Fibroblast of lung (primary cell): Measurements from ENCODE around the gene POLA1. TPM values are rescaled to one million over a fixed set of nuclear protein-coding genes. Genes with fewer than 3 reads are reported as not detected.

Experiments used
- DNase-seq, 2 donors: peaks; one replicate each; pipeline versions ENCODE4 v3.0.0 to v3.0.0-alpha.2; 2010; ENCODE audit warnings: low read depth in 2 of 2
- H2AFZ ChIP-seq: 2 replicates; pipeline ENCODE4 v1.5.1; 2012; ENCODE audit warnings: low read length, control low read depth, inconsistent platforms
- H3K27ac ChIP-seq: 2 replicates; pipeline ENCODE4 v1.5.1; 2011; ENCODE audit warnings: low read length, control low read depth; ENCODE audit not compliant: insufficient read depth
- H3K27me3 ChIP-seq: 2 replicates; pipeline ENCODE4 v1.5.1; 2011; ENCODE audit warnings: mild to moderate bottlenecking, low read length; ENCODE audit not compliant: control insufficient read depth, insufficient read depth
- H3K36me3 ChIP-seq: 2 replicates; pipeline ENCODE4 v1.5.1; 2011; ENCODE audit warnings: low read length; ENCODE audit not compliant: control insufficient read depth, insufficient read depth
- H3K4me1 ChIP-seq: 2 replicates; pipeline ENCODE4 v1.5.1; 2011; ENCODE audit warnings: low read length; ENCODE audit not compliant: control insufficient read depth, insufficient read depth; ENCODE audit errors: extremely low read depth
- H3K4me2 ChIP-seq: 2 replicates; pipeline ENCODE4 v1.5.1; 2011; ENCODE audit warnings: low read length, control low read depth; ENCODE audit not compliant: insufficient read depth; ENCODE audit errors: extremely low read depth
- H3K4me3 ChIP-seq, 4 experiments: fragments of 200-600 bp in 1 of 4; sonication (generic) in 1 of 4; replicated peaks in 1 of 4; 2 replicates each; pipeline ENCODE4 v1.5.1; 2011 to 2016; ENCODE audit warnings: low read length in 4 of 4, low read depth in 3 of 4, mild to moderate bottlenecking in 3 of 4, control low read depth in 2 of 4, inconsistent platforms in 1 of 4, mixed read lengths in 1 of 4; ENCODE audit not compliant: insufficient read depth in 1 of 4; ENCODE audit errors: control extremely low read depth in 1 of 4
- H3K79me2 ChIP-seq: 2 replicates; pipeline ENCODE4 v1.5.1; 2012; ENCODE audit warnings: mild to moderate bottlenecking, low read length, inconsistent platforms; ENCODE audit not compliant: control insufficient read depth, insufficient read depth
- H3K9ac ChIP-seq: 2 replicates; pipeline ENCODE4 v1.5.1; 2011; ENCODE audit warnings: mild to moderate bottlenecking, low read length, control low read depth; ENCODE audit not compliant: insufficient read depth
- H3K9me3 ChIP-seq: 2 replicates; pipeline ENCODE4 v1.5.1; 2012; ENCODE audit warnings: low read depth, low read length; ENCODE audit not compliant: control insufficient read depth, insufficient read depth
- H4K20me1 ChIP-seq: 2 replicates; pipeline ENCODE4 v1.5.1; 2011; ENCODE audit warnings: low read length; ENCODE audit not compliant: control insufficient read depth, insufficient read depth; ENCODE audit errors: extremely low read depth
- CTCF ChIP-seq, 2 donors: IDR thresholded peaks in 1 of 2; conservative IDR thresholded peaks in 1 of 2; 1 replicate in 1 of 2; 2 replicates in 1 of 2; pipeline ENCODE4 v1.5.1; 2011 to 2012; ENCODE audit warnings: low read length in 2 of 2, control low read depth in 1 of 2, inconsistent platforms in 1 of 2, low read depth in 1 of 2, mild to moderate bottlenecking in 1 of 2
- EZH2 ChIP-seq: IDR thresholded peaks from 2 replicates; pipeline ENCODE4 v1.5.1; 2012; ENCODE audit warnings: low read length, control low read depth, mild to moderate bottlenecking; ENCODE audit errors: missing control alignments
- polyA plus RNA-seq, 2 donors: library from polyadenylated mRNA; depleted of rRNA in 1 of 2; stranded (reverse) in 1 of 2; unstranded in 1 of 2; fragments of >200 nt; gene quantifications; 2 replicates each; pipeline ENCODE4 v1.2.1, GENCODE V29; 2011 to 2012; ENCODE audit warnings: missing spikeins in 1 of 2
- total RNA-seq: library from RNA; depleted of rRNA; stranded (reverse); fragments of >200 nt; gene quantifications from 2 replicates; pipeline ENCODE4 v1.2.1, GENCODE V29; 2014

The POLA1 gene
- total and polyA plus RNA-seq, 2 donors (not counting 1 experiment from before 2014, with no cell fraction given): 1.7 to 9.2 TPM

GRCh38 chrX:24851780-24852179 lies 158.1 kb downstream of the POLA1 start:
- H3K27ac ChIP-seq: no peak overlapping the region
- no peaks in the 10 kb centered on the region for H3K9me3 ChIP-seq
- DNase-seq: no peak

GRCh38 chrX:24858004-24858746 lies 164.5 kb downstream of the POLA1 start:
- DNase-seq: peak in 1 of 2 donors; percentile 81
- no peaks in the 10 kb centered on the region for H3K27me3 ChIP-seq
- H3K9ac ChIP-seq: no peak overlapping the region
- H3K4me3 ChIP-seq: no peak overlapping the region
- H3K79me2 ChIP-seq: no peaks in the 10 kb centered on the region
- no peak overlapping the region for H3K4me2 ChIP-seq
- no peaks in the 10 kb centered on the region for H3K36me3 ChIP-seq
- no peaks in the 10 kb centered on the region for H3K9me3 ChIP-seq
- no peak overlapping the region for H2AFZ ChIP-seq
- H4K20me1 ChIP-seq: no peaks in the 10 kb centered on the region
- H3K4me1 ChIP-seq: no peaks in the 10 kb centered on the region
- no peak overlapping the region for H3K27ac ChIP-seq
- no peak for TF ChIP-seq CTCF (conservative IDR thresholded peaks at IDR 0.05 in 1 of 2, IDR thresholded peaks at IDR 0.05 in 1 of 2; ENCODE audit: low read depth in 1 of 2, low read length in 2 of 2)
- no peak for TF ChIP-seq EZH2

More at GRCh38 chrX:24851780-24852179, 158.1 kb downstream of the POLA1 start:
- Histone ChIP-seq H3K4me2 (no peak overlapping the region), H3K9ac (no peak overlapping the region), H3K4me3 (no peak overlapping the region), H2AFZ (no peak overlapping the region), H3K36me3 (no peaks in the 10 kb centered on the region), H3K27me3 (no peaks in the 10 kb centered on the region), H3K79me2 (no peaks in the 10 kb centered on the region), H4K20me1 (no peaks in the 10 kb centered on the region), H3K4me1 (no peaks in the 10 kb centered on the region)
- no peak for TF ChIP-seq CTCF (conservative IDR thresholded peaks at IDR 0.05 in 1 of 2, IDR thresholded peaks at IDR 0.05 in 1 of 2; ENCODE audit: low read depth in 1 of 2, low read length in 2 of 2)
- TF ChIP-seq EZH2: no peak

- no peak for DNase-seq
- no peaks in the 10 kb centered on the region for H3K9me3 ChIP-seq
- no peak overlapping the region for H3K9ac ChIP-seq
- H2AFZ ChIP-seq: no peak overlapping the region
- TF ChIP-seq CTCF (conservative IDR thresholded peaks at IDR 0.05 in 1 of 2, IDR thresholded peaks at IDR 0.05 in 1 of 2; ENCODE audit: low read depth in 1 of 2, low read length in 2 of 2) (no peak), EZH2 (no peak)
- no peaks in the 10 kb centered on the region for H3K27me3 ChIP-seq
- no peaks in the 10 kb centered on the region for H3K79me2 ChIP-seq
- H3K4me1 ChIP-seq: no peaks in the 10 kb centered on the region
- H3K4me2 ChIP-seq: no peak overlapping the region
- H3K27ac ChIP-seq: no peak overlapping the region
- no peak overlapping the region for H3K4me3 ChIP-seq
- H4K20me1 ChIP-seq: no peaks in the 10 kb centered on the region
- no peaks in the 10 kb centered on the region for H3K36me3 ChIP-seq
These were observed 165.6 kb downstream of the POLA1 start for GRCh38 chrX:24859211-24859841.
